ENCODE results near the gene TOM1L2. TPM values are rescaled to one million over a fixed set of nuclear protein-coding genes. Genes with fewer than 3 reads are reported as not detected.

TOM1L2 gene
- total RNA-seq, 1 experiment from 2014 or later: 24.1 TPM

- H3K9me2 ChIP-seq (ENCODE audit: insufficient read depth): no peaks in the 10 kb centered on the region
- no peak overlapping the region for H3K4me2 ChIP-seq (ENCODE audit: low read length)
- no peaks in the 10 kb centered on the region for H3K9me3 ChIP-seq (ENCODE audit: control insufficient read depth in 1 of 2, insufficient read depth in 1 of 2, low read depth in 1 of 2, low read length in 2 of 2)
- ChIA-PET RAD21 (ENCODE audit: low non-redundant PET in 1 of 2, low total read pairs in 2 of 2, uncharacterized antibody in 2 of 2, unreplicated experiment in 2 of 2) (no interaction called here), CTCF (interaction anchor here (0.9 kb wide), 1 partner anchor 27 kb away, joined by 3 read pairs; no protein-coding TSS in a partner anchor), POLR2A (interaction anchor here (1.5 kb wide), 1 partner anchor 81 kb away, joined by 3 read pairs; no protein-coding TSS in a partner anchor)
- H3K36me3 ChIP-seq (ENCODE audit: control insufficient read depth in 1 of 2, insufficient read depth in 2 of 2, low read length in 2 of 2): no peaks in the 10 kb centered on the region
- H3K27ac ChIP-seq (ENCODE audit: low read depth, low read length): no peak overlapping the region
- DNase-seq (ENCODE audit: low read depth, low spot score): no peak
- no peak for TF ChIP-seq EZH2 (IDR thresholded peaks at IDR 0.05)
- no peak for TF ChIP-seq YY1 (IDR thresholded peaks at IDR 0.05; ENCODE audit: extremely low read depth, insufficient replicate concordance, low read depth, low read length)
- no peak for TF ChIP-seq SIN3A (IDR thresholded peaks at IDR 0.05; ENCODE audit: low read depth)
- no peak for TF ChIP-seq RAD21 (IDR thresholded peaks at IDR 0.05; ENCODE audit: low read depth)
- no peak for TF ChIP-seq POLR2A (IDR thresholded peaks at IDR 0.05; ENCODE audit: borderline replicate concordance, extremely low read depth, insufficient read depth, insufficient read length)
- no peak for TF ChIP-seq JUND (IDR thresholded peaks at IDR 0.05)
- TF ChIP-seq ELF1 (IDR thresholded peaks at IDR 0.05; ENCODE audit: borderline replicate concordance, low read depth): no peak
- TF ChIP-seq ZFX (IDR thresholded peaks at IDR 0.05): no peak
- no peak for TF ChIP-seq SP1 (IDR thresholded peaks at IDR 0.05; ENCODE audit: low read depth)
- TF ChIP-seq EGR1 (IDR thresholded peaks at IDR 0.05; ENCODE audit: low read depth): no peak
- TF ChIP-seq CEBPB (IDR thresholded peaks at IDR 0.05; ENCODE audit: low read depth): no peak
- no peak for TF ChIP-seq ZBTB33 (IDR thresholded peaks at IDR 0.05; ENCODE audit: extremely low read depth, insufficient replicate concordance, low read length)
- TF ChIP-seq, protein P1, sequence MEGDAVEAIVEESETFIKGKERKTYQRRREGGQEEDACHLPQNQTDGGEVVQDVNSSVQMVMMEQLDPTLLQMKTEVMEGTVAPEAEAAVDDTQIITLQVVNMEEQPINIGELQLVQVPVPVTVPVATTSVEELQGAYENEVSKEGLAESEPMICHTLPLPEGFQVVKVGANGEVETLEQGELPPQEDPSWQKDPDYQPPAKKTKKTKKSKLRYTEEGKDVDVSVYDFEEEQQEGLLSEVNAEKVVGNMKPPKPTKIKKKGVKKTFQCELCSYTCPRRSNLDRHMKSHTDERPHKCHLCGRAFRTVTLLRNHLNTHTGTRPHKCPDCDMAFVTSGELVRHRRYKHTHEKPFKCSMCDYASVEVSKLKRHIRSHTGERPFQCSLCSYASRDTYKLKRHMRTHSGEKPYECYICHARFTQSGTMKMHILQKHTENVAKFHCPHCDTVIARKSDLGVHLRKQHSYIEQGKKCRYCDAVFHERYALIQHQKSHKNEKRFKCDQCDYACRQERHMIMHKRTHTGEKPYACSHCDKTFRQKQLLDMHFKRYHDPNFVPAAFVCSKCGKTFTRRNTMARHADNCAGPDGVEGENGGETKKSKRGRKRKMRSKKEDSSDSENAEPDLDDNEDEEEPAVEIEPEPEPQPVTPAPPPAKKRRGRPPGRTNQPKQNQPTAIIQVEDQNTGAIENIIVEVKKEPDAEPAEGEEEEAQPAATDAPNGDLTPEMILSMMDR (IDR thresholded peaks at IDR 0.05 in 2 of 3, conservative IDR thresholded peaks at IDR 0.05 in 1 of 3; ENCODE audit: borderline replicate concordance in 1 of 3, insufficient read depth in 1 of 3, low read depth in 2 of 3, low read length in 2 of 3): no peak
- H3K4me3 ChIP-seq (replicated peaks in 1 of 2; ENCODE audit: low read depth in 1 of 2, low read length in 2 of 2): no peak overlapping the region
- H2AFZ ChIP-seq (ENCODE audit: low read depth, low read length, poor library complexity, severe bottlenecking): no peak overlapping the region
- H3K9ac ChIP-seq (ENCODE audit: low read length): no peak overlapping the region
- no peaks in the 10 kb centered on the region for H4K20me1 ChIP-seq (ENCODE audit: insufficient read depth)
- intact Hi-C loops (cut with micrococcal nuclease): no loop called here
- H3K27me3 ChIP-seq (ENCODE audit: insufficient read depth, low read length): no peaks in the 10 kb centered on the region
- peaks cover 58 to 69% of the 10 kb centered on the region in 2 experiments for H3K4me1 ChIP-seq (ENCODE audit: control insufficient read depth in 1 of 2, insufficient read depth in 2 of 2, low read length in 2 of 2)
- BruUV-seq (replicated peaks): no TSS peak
- no peaks in the 10 kb centered on the region for H3K79me2 ChIP-seq (ENCODE audit: insufficient read depth, low read length)
- no peak for ATAC-seq
These were observed 54.8 kb downstream of the TOM1L2 start for GRCh38 chr17:17917394-17917793.
